Nephron (organoid): Measurements from ENCODE around the gene PRAMEF18.
"Not testable (repeated sequence)": the region's sequence is repeated elsewhere in the genome, so short reads cannot be mapped to it uniquely, and the experiment has no call there.

ENCODE experiments used
- H3K27ac Mint-ChIP-seq, 3 experiments: 2 replicates each; pipeline ENCODE4 v1.8.0; 2020; ENCODE audit warnings: mixed read lengths in 3 of 3, mild to moderate bottlenecking in 2 of 3, moderate library complexity in 1 of 3
- H3K27me3 Mint-ChIP-seq: 2 replicates; pipeline ENCODE4 v1.8.0; 2021; ENCODE audit warnings: low read depth, mild to moderate bottlenecking, moderate library complexity, mixed read lengths
- H3K36me3 Mint-ChIP-seq: 2 replicates; pipeline ENCODE4 v1.8.0; 2020; ENCODE audit warnings: low read depth, mixed read lengths
- H3K4me1 Mint-ChIP-seq: 2 replicates; pipeline ENCODE4 v1.8.0; 2020; ENCODE audit warnings: mixed read lengths
- H3K4me3 Mint-ChIP-seq, 3 experiments: 2 replicates each; pipeline ENCODE4 v1.8.0; 2020; ENCODE audit warnings: mild to moderate bottlenecking in 3 of 3, mixed read lengths in 3 of 3, moderate library complexity in 2 of 3
- H3K9me3 Mint-ChIP-seq: 2 replicates; pipeline ENCODE4 v1.8.0; 2020; ENCODE audit warnings: mixed read lengths

Gene PRAMEF18, protein sequence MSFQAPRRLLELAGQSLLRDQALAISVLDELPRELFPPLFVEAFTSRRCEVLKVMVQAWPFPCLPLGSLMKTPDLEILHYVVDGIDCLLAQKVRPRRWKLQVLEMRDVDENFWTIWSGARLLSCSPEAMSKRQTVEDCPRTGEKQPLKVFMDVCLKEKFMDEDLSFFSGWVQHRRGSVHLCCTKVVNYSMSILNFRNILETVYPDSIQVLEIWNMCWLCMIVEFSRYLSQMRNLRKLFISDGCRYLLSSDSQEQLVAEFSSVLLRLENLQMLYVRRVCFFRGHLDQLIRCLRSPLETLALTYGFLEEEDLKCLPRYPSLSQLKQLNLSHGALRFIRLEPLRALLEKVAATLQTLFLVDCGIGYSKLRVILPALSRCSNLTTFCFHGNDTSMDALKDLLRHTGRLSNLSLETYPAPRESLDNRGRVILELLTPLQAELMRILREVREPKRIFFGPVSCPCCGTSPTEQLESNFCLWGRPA

GRCh38 chr1:13225675-13226204, at the start of gene PRAMEF18:
Gene PRAMEF18, minus strand, starts transcription at chr1:13226154. Its CDS starts 48 bp downstream, at chr1:13226106.
- H3K27me3 Mint-ChIP-seq = peaks cover 21% of the 10 kb centered on the region
- not testable (repeated sequence) for H3K27ac Mint-ChIP-seq, H3K4me3 Mint-ChIP-seq, H3K4me1 Mint-ChIP-seq, H3K36me3 Mint-ChIP-seq
- peaks cover 33% of the 10 kb centered on the region for H3K9me3 Mint-ChIP-seq

DNA sequence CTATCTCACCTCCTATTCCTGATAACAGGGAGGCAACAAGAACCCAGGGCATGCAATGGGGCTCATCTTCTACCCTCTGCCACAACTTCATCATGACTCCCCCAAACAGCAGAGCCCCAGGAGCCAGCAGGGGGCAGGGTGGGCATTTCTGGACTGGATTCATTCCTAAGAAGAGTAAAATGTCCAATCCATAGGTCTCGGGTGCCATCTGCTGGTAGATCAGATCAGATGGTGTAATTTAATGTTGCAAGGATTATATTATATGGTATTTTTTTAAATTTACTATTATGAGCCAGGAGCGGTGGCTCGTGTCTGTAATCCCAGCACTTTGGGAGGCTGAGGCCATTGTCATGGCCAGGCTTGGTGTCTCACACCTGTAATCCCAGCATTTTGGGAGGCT, 39.2 kb upstream of the PRAMEF18 start:
- H3K4me3 Mint-ChIP-seq, H3K36me3 Mint-ChIP-seq, H3K4me1 Mint-ChIP-seq, H3K9me3 Mint-ChIP-seq, H3K27me3 Mint-ChIP-seq, H3K27ac Mint-ChIP-seq: not testable (repeated sequence)

GRCh38 chr1:13253898-13254297, 27.9 kb upstream of the PRAMEF18 start, which contains the start of gene PRAMEF5:
Gene PRAMEF5, plus strand, starts transcription at chr1:13254198. Its CDS starts 5,071 bp downstream, at chr1:13259269.
- H3K9me3 Mint-ChIP-seq, H3K27me3 Mint-ChIP-seq, H3K4me1 Mint-ChIP-seq, H3K4me3 Mint-ChIP-seq, H3K36me3 Mint-ChIP-seq, H3K27ac Mint-ChIP-seq: not testable (repeated sequence)

DNA sequence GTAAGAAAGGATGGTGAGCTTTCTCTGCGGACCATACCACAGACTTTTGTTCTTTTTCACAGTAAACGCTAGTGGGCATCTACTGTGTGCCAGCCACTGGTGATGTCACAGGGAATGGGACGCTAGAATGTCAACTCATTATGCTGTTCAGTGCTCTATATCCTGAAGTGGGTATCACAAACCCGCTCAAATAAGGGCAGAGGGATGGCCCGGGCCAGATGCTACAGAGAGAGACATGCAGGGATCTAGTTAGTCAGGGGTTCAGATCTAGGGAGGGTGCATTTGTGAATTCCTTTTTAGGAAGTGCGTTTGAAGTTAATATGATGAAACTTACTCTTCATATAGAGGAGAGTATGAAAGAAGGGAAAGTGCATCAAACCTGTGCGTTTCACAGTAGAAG, 21.2 kb upstream of the PRAMEF18 start:
- H3K36me3 Mint-ChIP-seq, H3K4me3 Mint-ChIP-seq, H3K27ac Mint-ChIP-seq, H3K4me1 Mint-ChIP-seq, H3K27me3 Mint-ChIP-seq: not testable (repeated sequence)
- peaks cover 26% of the 10 kb centered on the region for H3K9me3 Mint-ChIP-seq

- not testable (repeated sequence) for H3K4me1 Mint-ChIP-seq, H3K27ac Mint-ChIP-seq, H3K36me3 Mint-ChIP-seq, H3K27me3 Mint-ChIP-seq, H3K4me3 Mint-ChIP-seq
- H3K9me3 Mint-ChIP-seq = peaks cover 27% of the 10 kb centered on the region
Measured at GRCh38 chr1:13246554-13246871, 20.6 kb upstream of the PRAMEF18 start.

DNA sequence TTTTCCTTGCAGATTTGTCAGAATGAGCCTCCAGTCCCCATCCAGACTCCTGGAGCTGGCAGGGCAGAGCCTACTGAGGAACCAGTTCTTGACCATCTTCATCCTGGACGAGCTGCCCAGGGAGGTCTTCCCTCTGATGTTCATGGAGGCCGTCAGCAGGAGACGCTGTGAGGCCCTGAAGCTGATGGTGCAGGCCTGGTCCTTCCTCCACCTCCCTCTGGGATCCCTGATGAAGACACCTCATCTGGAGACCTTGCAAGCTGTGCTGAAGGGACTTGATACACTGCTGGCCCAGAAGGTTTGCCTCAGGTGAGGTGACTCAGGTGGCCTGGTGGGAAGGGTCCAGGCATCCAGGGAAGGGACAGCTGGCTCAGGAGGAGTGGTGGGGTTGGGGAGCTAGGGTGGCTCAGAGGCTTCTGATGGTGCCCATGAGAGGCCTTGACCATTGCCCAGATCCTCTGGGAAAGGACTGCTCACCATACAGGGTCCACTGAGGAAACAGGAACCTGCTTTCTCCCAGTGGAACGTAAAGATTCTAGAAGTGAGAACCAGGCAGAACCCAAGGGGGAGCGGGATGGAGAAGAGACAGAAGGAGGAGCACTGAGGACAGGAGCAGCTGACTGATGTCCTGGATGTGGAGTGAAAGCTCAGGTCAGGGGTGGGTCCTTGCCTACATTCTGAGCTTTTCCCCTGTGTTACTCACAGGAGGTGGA, 20.0 kb upstream of the PRAMEF18 start:
- not testable (repeated sequence) for H3K36me3 Mint-ChIP-seq, H3K4me1 Mint-ChIP-seq

DNA sequence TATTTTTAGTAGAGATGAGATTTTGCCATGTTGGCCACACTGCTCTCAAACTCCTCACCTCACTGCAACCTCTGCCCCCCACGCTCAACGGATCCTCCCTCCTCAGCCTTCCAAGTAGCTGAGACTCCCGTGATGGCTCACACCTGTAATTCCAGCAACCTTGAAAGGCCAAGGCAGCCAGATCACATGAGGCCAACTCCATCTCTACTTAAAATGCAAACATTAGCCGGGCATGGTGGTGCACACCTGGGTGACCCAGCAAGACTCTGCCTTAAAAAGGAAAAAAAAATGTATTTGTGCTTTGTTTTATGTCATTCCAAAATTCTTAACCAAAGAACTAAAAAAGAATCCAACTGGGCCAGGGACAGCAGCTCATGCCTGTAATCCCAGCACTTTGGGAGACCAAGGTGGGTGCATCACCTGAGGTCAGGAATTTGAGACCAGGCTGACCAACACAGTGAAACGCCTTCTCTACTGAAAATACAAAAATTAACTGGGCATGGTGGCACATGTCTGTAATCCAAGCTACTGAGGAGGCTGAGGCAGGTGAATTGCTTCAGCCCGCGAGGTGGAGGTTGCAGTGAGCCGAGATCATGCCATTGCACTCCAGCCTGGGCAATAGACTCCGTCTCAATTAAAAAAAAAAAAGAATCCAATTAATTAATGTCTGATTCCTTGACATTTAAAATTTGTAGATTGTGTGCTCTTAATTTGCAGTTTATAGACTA, 17.7 kb upstream of the PRAMEF18 start:
- H3K4me3 Mint-ChIP-seq, H3K4me1 Mint-ChIP-seq, H3K27ac Mint-ChIP-seq, H3K36me3 Mint-ChIP-seq, H3K27me3 Mint-ChIP-seq: not testable (repeated sequence)
- peaks cover 38% of the 10 kb centered on the region for H3K9me3 Mint-ChIP-seq

More for the DNA sequence above, 20.0 kb upstream of the PRAMEF18 start:
- H3K27me3 Mint-ChIP-seq, H3K27ac Mint-ChIP-seq, H3K4me3 Mint-ChIP-seq: not testable (repeated sequence)
- peaks cover 31% of the 10 kb centered on the region for H3K9me3 Mint-ChIP-seq

- H3K27ac Mint-ChIP-seq, H3K36me3 Mint-ChIP-seq, H3K4me1 Mint-ChIP-seq, H3K27me3 Mint-ChIP-seq, H3K4me3 Mint-ChIP-seq: not testable (repeated sequence)
- peaks cover 25% of the 10 kb centered on the region for H3K9me3 Mint-ChIP-seq
Measured at GRCh38 chr1:13239633-13240032, 13.7 kb upstream of the PRAMEF18 start.

GRCh38 chr1:13237572-13237971, 11.6 kb upstream of the PRAMEF18 start:
- H3K4me3 Mint-ChIP-seq, H3K27ac Mint-ChIP-seq, H3K36me3 Mint-ChIP-seq, H3K4me1 Mint-ChIP-seq: not testable (repeated sequence)
- Mint-ChIP-seq H3K27me3 (peaks cover 12% of the 10 kb centered on the region), H3K9me3 (peaks cover 35% of the 10 kb centered on the region)

DNA sequence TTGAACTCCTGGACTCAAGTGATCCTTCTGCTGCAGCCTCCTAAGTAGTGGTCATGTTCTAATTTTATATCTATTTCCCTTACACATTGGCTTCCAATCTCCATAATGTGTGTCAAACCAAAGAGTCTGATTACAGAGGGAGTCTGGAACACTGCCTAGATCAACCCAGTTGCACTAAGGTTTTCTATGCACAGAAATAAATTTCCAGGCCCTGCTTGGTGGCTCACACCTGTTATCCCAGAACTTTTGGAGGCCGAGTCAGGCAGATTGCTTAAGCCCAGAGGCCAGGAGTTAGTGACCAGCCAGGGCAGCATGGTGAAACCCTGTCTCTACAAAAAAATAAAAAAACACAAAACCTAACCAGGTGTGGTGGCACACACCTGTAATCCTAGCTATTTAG, 8.1 kb upstream of the PRAMEF18 start:
- not testable (repeated sequence) for H3K36me3 Mint-ChIP-seq, H3K27ac Mint-ChIP-seq, H3K4me1 Mint-ChIP-seq, H3K4me3 Mint-ChIP-seq
- Mint-ChIP-seq H3K27me3 (peaks cover 13% of the 10 kb centered on the region), H3K9me3 (peaks cover 38% of the 10 kb centered on the region)

DNA sequence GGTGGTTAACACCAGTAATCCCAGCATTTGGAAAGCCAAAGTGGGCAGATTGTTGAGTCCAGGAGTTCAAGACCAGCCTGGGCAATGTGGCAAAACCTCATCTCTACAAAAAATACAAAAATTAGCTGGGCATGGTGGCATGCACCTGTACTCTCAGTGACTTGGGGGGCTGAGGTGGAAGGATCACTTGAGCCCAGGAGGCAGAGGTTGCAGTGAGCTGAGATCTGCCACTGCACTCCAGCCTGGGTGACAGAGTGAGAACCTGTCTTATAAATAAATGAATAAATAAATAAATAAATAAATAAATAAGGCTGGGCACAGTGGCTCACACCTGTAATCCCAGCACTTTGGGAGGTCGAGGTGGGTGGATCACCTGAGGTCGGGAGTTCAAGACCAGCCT, 6.1 kb upstream of the PRAMEF18 start:
- Mint-ChIP-seq H3K9me3 (peaks cover 45% of the 10 kb centered on the region), H3K27me3 (peaks cover 14% of the 10 kb centered on the region)
- H3K36me3 Mint-ChIP-seq, H3K27ac Mint-ChIP-seq, H3K4me1 Mint-ChIP-seq, H3K4me3 Mint-ChIP-seq: not testable (repeated sequence)

GRCh38 chr1:13231061-13231750, 5.3 kb upstream of the PRAMEF18 start:
- not testable (repeated sequence) for H3K36me3 Mint-ChIP-seq, H3K27ac Mint-ChIP-seq, H3K4me3 Mint-ChIP-seq, H3K4me1 Mint-ChIP-seq
- Mint-ChIP-seq H3K9me3 (peaks cover 46% of the 10 kb centered on the region), H3K27me3 (peaks cover 14% of the 10 kb centered on the region)

- Mint-ChIP-seq H3K9me3 (peaks cover 49% of the 10 kb centered on the region), H3K27me3 (peaks cover 17% of the 10 kb centered on the region)
- not testable (repeated sequence) for H3K36me3 Mint-ChIP-seq, H3K4me3 Mint-ChIP-seq, H3K4me1 Mint-ChIP-seq, H3K27ac Mint-ChIP-seq
Measured at GRCh38 chr1:13230601-13231000, 4.6 kb upstream of the PRAMEF18 start.

- peaks cover 49% of the 10 kb centered on the region for H3K9me3 Mint-ChIP-seq
- not testable (repeated sequence) for H3K27ac Mint-ChIP-seq, H3K36me3 Mint-ChIP-seq, H3K4me3 Mint-ChIP-seq, H3K4me1 Mint-ChIP-seq
- peaks cover 17% of the 10 kb centered on the region for H3K27me3 Mint-ChIP-seq
Measured at GRCh38 chr1:13230096-13230495, 4.1 kb upstream of the PRAMEF18 start.
